ENCODE data around the gene LMBR1L. TPM values are rescaled to one million over a fixed set of nuclear protein-coding genes. Genes with fewer than 3 reads are reported as not detected.

LMBR1L gene
- total and polyA plus RNA-seq, 2 of the 13 experiments (the other 11 are each of a cell fraction or from before 2014, with no cell fraction given) = 12.2 to 65.9 TPM

GRCh38 chr12:49069507-49070346 is 40.9 kb downstream of the LMBR1L start, which contains the start of gene RHEBL1 (continued):
- no peak for TF ChIP-seq PRDM10 (CRISPR knock-in tag; IDR thresholded peaks at IDR 0.05; ENCODE audit: low read depth)
- TF ChIP-seq ZNF646 (CRISPR knock-in tag; IDR thresholded peaks at IDR 0.05) = no peak
- no peak for TF ChIP-seq ZBTB3 (CRISPR knock-in tag; IDR thresholded peaks at IDR 0.05; ENCODE audit: borderline replicate concordance, low read depth)
- peak; percentile 51; the same call in 1 of the 2 replicates for TF ChIP-seq THAP11 (CRISPR knock-in tag; IDR thresholded peaks at IDR 0.05)
- 0 out of 2 replicates have a peak, but pooled peaks have one; percentile 15 for TF ChIP-seq ZBTB38 (CRISPR knock-in tag; IDR thresholded peaks at IDR 0.05)
- peak; percentile 46 for TF ChIP-seq DRAP1 (CRISPR knock-in tag; IDR thresholded peaks at IDR 0.05)
- 0 out of 2 replicates have a peak, but pooled peaks have one; percentile 13 for TF ChIP-seq PAWR (CRISPR knock-in tag; IDR thresholded peaks at IDR 0.05; ENCODE audit: borderline replicate concordance)
- no peak for TF ChIP-seq GABPA (IDR thresholded peaks at IDR 0.05; ENCODE audit: low read depth, low read length)
- TF ChIP-seq GABPA (CRISPR knock-in tag; IDR thresholded peaks at IDR 0.05; ENCODE audit: low read depth) = no peak
- TF ChIP-seq ZNF615 (CRISPR knock-in tag; IDR thresholded peaks at IDR 0.05; ENCODE audit: borderline replicate concordance) = no peak
- no peak for TF ChIP-seq ZNF780A (CRISPR knock-in tag; IDR thresholded peaks at IDR 0.05)
- peak; percentile 80; the same call in 1 of the 2 replicates for TF ChIP-seq BCL3 (CRISPR knock-in tag; IDR thresholded peaks at IDR 0.05)
- no peak for TF ChIP-seq TOE1 (CRISPR knock-in tag; IDR thresholded peaks at IDR 0.05)
- TF ChIP-seq ZNF720 (CRISPR knock-in tag; IDR thresholded peaks at IDR 0.05) = no peak
- peak; percentile 79 for TF ChIP-seq NFYC (CRISPR knock-in tag; IDR thresholded peaks at IDR 0.05)
